Panc1 (cell line): ENCODE measurements around the gene ST6GAL2. TPM values are rescaled to one million over a fixed set of nuclear protein-coding genes. Genes with fewer than 3 reads are reported as not detected.

Source experiments
- ATAC-seq: fragments of 200-7000 bp; cut with Tn5 transposase; 2 replicates; pipeline ENCODE4 v1.9.1; 2020; ENCODE audit warnings: mild to moderate bottlenecking, moderate library complexity
- BruUV-seq: library from RNA; stranded (reverse); fragments of 400-500 nt; replicated peaks from 2 replicates; lab custom pipeline; 2021; lab: Mats Ljungman, UMichigan
- CTCF ChIA-PET: fragments of 300-600 bp; sonication (Branson Sonifier 250); formaldehyde crosslinking; loops from one replicate; lab custom pipeline; 2022; ENCODE audit warnings: antibody characterized with exemption; lab: Charles Lee
- POLR2A ChIA-PET: fragments of 300-600 bp; sonication (Branson Sonifier 250); formaldehyde crosslinking; loops from one replicate; lab custom pipeline; 2022; ENCODE audit warnings: antibody characterized with exemption; lab: Charles Lee
- DNase-seq: peaks from one replicate; pipeline ENCODE4 v3.0.0-alpha.2; 2010; ENCODE audit warnings: low read depth, low spot score
- H3K27ac ChIP-seq: 2 replicates; pipeline ENCODE4 v1.5.1; 2011; ENCODE audit warnings: mild to moderate bottlenecking, low read length, inconsistent platforms
- H3K27me3 ChIP-seq: fragments of 200-500 bp; sonication (Bioruptor generic); 2 replicates; pipeline ENCODE4 v1.6.0; 2014; ENCODE audit warnings: low read length, inconsistent platforms; ENCODE audit not compliant: control insufficient read depth, insufficient read depth
- H3K36me3 ChIP-seq: fragments of 200-500 bp; sonication (Bioruptor generic); 2 replicates; pipeline ENCODE4 v1.5.1; 2014; ENCODE audit warnings: inconsistent platforms, mild to moderate bottlenecking, low read length, moderate library complexity; ENCODE audit not compliant: control insufficient read depth, insufficient read depth
- H3K4me1 ChIP-seq: 2 replicates; pipeline ENCODE4 v1.5.1; 2011; ENCODE audit warnings: inconsistent platforms, mild to moderate bottlenecking, low read length, moderate library complexity; ENCODE audit not compliant: control insufficient read depth, insufficient read depth
- H3K4me3 ChIP-seq, 2 experiments: 2 replicates each; pipeline ENCODE4 v1.5.1; 2011 to 2012; ENCODE audit warnings: low read depth in 2 of 2, low read length in 2 of 2, mild to moderate bottlenecking in 2 of 2, inconsistent platforms in 1 of 2, moderate library complexity in 1 of 2
- H3K9me3 ChIP-seq: fragments of 200-500 bp; sonication (Bioruptor generic); 2 replicates; pipeline ENCODE4 v1.5.1; 2014; ENCODE audit warnings: low read depth, mild to moderate bottlenecking, inconsistent platforms, low read length, moderate library complexity; ENCODE audit not compliant: control insufficient read depth, insufficient read depth
- POLR2AphosphoS5 ChIP-seq: IDR thresholded peaks from 2 replicates; pipeline ENCODE4 v1.6.1; 2012; ENCODE audit warnings: mild to moderate bottlenecking, low read depth, low read length, moderate library complexity
- SIN3A ChIP-seq: IDR thresholded peaks from 2 replicates; pipeline ENCODE4 v1.6.1; 2012; ENCODE audit warnings: low read depth, mild to moderate bottlenecking, low read length, moderate library complexity, borderline replicate concordance; ENCODE audit not compliant: insufficient read depth
- TCF7L2 ChIP-seq: IDR thresholded peaks from 2 replicates; pipeline ENCODE4 v1.6.1; 2011; ENCODE audit warnings: mild to moderate bottlenecking, low read depth, low read length, inconsistent platforms
- in situ Hi-C: cut with HindIII; loops from 2 replicates; pipeline ENCODE4 v1.10.0; 2016; ENCODE audit warnings: low sequenced_read_pairs, low pct_unique_long_range_greater_than_20kb
- intact Hi-C: fragments of 100-400 bp; cut with micrococcal nuclease; formaldehyde crosslinking; loops from one replicate; pipeline ENCODE4 v1.10.0; 2022; ENCODE audit not compliant: unreplicated experiment
- total RNA-seq: library from RNA; stranded (reverse); gene quantifications from one replicate; pipeline ENCODE4 v1.2.1, GENCODE V29; 2021; ENCODE audit not compliant: unreplicated experiment
- TF ChIP-seq, protein P1 (sequence below), 2 experiments: IDR thresholded peaks; 2 replicates each; pipeline ENCODE4 v1.6.1; 2011 to 2012; ENCODE audit warnings: low read depth in 2 of 2, control low read depth in 1 of 2, low read length in 1 of 2, mild to moderate bottlenecking in 1 of 2, moderate library complexity in 1 of 2; ENCODE audit not compliant: insufficient read depth in 1 of 2
- TF ChIP-seq, protein P2 (sequence below): fragments of 450-650 bp; IDR thresholded peaks from 2 replicates; pipeline ENCODE4 v1.5.1; 2017; ENCODE audit warnings: mild to moderate bottlenecking

Gene ST6GAL2
- total RNA-seq, 1 experiment from 2014 or later = not detected

DNA sequence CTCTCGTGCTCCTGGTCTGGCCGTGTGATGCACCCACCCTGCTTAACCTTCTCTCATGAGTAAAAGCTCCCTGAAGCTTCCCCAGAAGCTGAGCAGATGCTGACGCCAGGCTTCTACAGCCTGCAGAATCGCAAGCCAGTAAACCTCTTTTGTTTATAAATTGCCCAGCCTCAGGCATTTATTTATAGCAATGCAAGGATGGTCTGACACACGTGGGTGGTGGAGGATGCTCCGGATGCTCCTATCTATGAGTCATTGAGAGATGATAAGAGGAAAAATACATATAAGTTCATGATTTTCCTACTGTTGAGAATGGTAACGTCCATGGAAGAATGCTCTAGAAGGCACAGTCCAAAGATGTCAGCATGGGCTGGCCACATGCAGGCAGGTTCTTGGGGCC lies 8.6 kb upstream of the ST6GAL2 start:
- ATAC-seq (no peak), DNase-seq (no peak)
- no peaks in the 10 kb centered on the region for H3K4me1 ChIP-seq
- H3K9me3 ChIP-seq = no peaks in the 10 kb centered on the region
- no TSS peak for BruUV-seq
- in situ Hi-C loops (no loop called here), intact Hi-C loops (no loop called here)
- no peak overlapping the region for H3K4me3 ChIP-seq
- no peaks in the 10 kb centered on the region for H3K27me3 ChIP-seq
- ChIA-PET CTCF (no interaction called here), POLR2A (no interaction called here)
- no peak overlapping the region for H3K27ac ChIP-seq
- H3K36me3 ChIP-seq = no peaks in the 10 kb centered on the region
- no peak for TF ChIP-seq POLR2AphosphoS5
- TF ChIP-seq, protein P1, sequence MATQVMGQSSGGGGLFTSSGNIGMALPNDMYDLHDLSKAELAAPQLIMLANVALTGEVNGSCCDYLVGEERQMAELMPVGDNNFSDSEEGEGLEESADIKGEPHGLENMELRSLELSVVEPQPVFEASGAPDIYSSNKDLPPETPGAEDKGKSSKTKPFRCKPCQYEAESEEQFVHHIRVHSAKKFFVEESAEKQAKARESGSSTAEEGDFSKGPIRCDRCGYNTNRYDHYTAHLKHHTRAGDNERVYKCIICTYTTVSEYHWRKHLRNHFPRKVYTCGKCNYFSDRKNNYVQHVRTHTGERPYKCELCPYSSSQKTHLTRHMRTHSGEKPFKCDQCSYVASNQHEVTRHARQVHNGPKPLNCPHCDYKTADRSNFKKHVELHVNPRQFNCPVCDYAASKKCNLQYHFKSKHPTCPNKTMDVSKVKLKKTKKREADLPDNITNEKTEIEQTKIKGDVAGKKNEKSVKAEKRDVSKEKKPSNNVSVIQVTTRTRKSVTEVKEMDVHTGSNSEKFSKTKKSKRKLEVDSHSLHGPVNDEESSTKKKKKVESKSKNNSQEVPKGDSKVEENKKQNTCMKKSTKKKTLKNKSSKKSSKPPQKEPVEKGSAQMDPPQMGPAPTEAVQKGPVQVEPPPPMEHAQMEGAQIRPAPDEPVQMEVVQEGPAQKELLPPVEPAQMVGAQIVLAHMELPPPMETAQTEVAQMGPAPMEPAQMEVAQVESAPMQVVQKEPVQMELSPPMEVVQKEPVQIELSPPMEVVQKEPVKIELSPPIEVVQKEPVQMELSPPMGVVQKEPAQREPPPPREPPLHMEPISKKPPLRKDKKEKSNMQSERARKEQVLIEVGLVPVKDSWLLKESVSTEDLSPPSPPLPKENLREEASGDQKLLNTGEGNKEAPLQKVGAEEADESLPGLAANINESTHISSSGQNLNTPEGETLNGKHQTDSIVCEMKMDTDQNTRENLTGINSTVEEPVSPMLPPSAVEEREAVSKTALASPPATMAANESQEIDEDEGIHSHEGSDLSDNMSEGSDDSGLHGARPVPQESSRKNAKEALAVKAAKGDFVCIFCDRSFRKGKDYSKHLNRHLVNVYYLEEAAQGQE (IDR thresholded peaks at IDR 0.05; ENCODE audit: insufficient read depth in 1 of 2, low read depth in 2 of 2, low read length in 1 of 2) = no peak

DNA sequence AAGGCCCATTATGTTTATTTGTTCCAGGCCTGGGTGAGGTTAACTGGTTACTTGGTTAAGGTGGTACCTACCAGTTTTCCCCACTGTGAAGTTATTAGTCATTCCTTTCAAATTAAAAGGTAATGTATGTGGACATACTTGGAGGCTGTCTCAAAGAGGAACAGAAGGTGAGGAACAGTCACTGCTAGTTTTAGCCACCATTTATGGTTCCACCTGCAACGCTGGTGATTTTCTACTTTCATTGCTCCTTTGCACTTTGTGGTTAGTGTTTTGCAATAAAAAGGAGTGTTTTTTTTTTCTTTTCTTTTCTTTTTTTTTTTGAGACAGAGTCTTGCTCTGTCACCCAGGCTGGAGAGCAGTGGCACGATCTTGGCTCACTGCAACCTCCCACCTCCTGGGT lies 6.1 kb upstream of the ST6GAL2 start:
- TF ChIP-seq, protein P2, sequence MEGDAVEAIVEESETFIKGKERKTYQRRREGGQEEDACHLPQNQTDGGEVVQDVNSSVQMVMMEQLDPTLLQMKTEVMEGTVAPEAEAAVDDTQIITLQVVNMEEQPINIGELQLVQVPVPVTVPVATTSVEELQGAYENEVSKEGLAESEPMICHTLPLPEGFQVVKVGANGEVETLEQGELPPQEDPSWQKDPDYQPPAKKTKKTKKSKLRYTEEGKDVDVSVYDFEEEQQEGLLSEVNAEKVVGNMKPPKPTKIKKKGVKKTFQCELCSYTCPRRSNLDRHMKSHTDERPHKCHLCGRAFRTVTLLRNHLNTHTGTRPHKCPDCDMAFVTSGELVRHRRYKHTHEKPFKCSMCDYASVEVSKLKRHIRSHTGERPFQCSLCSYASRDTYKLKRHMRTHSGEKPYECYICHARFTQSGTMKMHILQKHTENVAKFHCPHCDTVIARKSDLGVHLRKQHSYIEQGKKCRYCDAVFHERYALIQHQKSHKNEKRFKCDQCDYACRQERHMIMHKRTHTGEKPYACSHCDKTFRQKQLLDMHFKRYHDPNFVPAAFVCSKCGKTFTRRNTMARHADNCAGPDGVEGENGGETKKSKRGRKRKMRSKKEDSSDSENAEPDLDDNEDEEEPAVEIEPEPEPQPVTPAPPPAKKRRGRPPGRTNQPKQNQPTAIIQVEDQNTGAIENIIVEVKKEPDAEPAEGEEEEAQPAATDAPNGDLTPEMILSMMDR = no peak
- TF ChIP-seq TCF7L2 = no peak
- TF ChIP-seq, protein P1 (IDR thresholded peaks at IDR 0.05; ENCODE audit: insufficient read depth in 1 of 2, low read depth in 2 of 2, low read length in 1 of 2) = no peak
- no peak for TF ChIP-seq POLR2AphosphoS5
- no peak for TF ChIP-seq SIN3A
- intact Hi-C loops = no loop called here
- in situ Hi-C loops = no loop called here
- ChIA-PET CTCF (no interaction called here), POLR2A (no interaction called here)
- no TSS peak for BruUV-seq
- H3K27me3 ChIP-seq = no peaks in the 10 kb centered on the region
- no peak overlapping the region for H3K4me3 ChIP-seq
- no peaks in the 10 kb centered on the region for H3K36me3 ChIP-seq
- DNase-seq = no peak
- no peak overlapping the region for H3K27ac ChIP-seq
- no peaks in the 10 kb centered on the region for H3K4me1 ChIP-seq
- no peak for ATAC-seq
- no peaks in the 10 kb centered on the region for H3K9me3 ChIP-seq
